ENCODE measurements around the gene CARMIL1.

Gene CARMIL1

DNA sequence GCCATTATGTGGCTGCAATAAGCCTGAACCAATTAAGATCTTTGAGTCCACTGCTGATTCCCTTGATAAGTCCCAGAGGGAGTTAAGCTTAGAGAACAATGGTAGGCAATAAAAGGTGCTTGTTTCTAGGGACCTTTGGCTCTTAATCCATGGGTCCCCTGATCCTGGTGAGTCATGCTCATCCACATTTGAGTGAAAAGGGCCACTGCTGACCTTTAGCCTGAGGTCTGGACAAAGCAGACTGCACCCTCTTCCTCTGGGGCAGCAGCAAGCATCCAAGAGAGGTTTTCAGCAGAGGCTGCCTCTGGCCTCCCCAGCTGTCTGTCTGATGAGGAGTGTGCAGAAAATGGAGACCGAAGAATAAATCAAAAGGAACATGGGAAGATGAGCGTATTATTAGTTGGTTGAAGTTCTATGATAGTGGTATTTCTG lies 356.7 kb downstream of the CARMIL1 start:
- DNase-seq: no peak

DNA sequence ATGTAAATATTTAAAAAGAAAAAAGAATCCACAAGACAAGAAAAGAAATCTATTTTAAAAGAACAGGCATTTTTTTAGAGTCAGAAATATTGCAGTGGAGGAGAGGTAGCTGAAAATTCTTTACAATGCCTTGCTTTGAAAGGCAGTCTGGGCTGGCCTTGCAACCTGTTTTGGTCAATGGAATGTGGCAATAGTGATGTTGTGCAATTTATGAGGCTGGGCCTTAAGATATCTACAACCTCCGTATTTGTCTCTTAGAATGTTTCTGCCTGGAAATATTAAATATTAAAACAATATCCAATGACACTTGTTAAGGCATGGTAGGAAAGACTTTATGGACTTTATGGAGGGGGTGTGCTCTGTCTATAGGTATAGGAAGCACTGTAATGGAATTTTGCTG lies 358.0 kb downstream of the CARMIL1 start:
- no peak for DNase-seq

DNA sequence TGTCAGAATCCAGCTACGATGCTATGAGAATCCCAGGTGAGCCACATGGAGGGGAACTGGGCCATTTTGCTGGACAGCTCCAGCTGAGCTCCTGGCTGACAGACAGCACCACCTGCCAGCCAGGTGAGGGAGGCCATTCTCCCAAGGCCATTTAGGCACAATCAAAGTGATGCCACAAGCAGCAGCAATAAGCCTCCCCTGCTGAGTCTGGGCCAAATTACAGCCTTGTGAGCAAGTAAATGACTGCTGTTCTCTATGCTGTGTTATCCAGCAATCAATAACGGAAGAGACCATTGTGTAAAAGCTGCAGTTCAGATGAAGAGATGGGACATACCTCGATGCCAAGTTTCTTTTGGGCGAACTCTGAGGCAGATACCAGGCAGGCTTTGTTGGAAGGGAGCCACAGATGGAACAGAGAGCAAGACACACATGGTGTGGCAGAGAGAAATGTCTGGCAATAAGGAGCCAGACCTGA lies 358.8 kb downstream of the CARMIL1 start:
- no peak for DNase-seq

DNA sequence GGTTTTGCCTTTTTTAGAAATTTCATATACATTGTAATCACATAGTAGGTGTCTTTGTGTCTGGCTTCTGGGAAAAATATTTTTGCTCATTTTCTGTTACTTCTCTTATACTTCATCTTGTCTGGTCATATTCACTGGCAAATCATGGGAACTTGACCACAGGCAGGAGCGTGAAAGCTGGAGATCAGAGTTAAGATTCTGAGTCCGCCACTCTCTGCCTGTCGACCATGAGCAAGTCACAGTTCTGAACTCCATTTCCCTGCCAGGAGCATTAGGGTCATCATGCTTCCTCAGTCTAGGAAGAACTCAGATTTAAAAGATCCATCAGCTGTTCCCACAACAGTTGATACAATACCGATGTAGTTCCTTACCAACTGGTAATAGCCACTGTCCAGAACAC lies 360.5 kb downstream of the CARMIL1 start:
- no peak for DNase-seq

DNA sequence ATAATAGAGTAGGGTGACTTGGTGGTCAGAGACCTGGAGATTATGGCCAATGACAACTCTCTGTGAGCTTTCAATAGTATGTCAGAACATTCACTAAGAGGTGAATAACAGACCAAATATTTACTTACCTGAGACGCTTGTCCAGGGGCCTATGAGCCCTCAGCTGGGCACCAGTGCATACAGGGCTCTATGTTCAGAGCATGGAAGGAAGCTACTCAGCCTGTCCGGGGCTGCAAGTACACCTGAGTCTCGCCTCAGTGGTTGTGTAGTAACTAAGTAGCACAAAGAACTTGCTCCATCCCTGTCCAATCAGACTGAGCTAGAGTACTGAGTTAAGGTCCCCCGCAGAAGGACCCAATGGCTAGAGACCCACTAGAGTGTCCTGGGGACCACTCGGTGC lies 361.3 kb downstream of the CARMIL1 start:
- no peak for DNase-seq

DNA sequence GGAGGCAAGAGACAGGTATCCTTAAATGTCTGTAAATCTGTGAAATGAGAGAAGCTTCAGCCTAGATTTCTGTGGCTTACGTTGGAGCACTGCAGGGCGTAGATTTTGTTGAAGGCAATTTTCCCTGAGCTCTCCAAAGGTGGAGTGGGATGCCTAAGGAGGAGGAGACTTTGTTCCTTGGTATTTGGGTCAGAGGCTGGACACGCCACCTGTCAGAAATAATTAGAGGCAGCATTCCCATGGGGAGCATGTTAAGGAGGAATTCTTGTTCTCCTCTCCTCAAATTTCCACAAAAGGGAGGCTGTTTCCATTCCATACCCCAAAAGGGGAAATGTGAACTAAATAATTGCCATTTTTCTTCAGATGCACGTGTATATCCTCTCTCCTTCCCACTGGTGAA lies 361.7 kb downstream of the CARMIL1 start:
- no peak for DNase-seq

DNA sequence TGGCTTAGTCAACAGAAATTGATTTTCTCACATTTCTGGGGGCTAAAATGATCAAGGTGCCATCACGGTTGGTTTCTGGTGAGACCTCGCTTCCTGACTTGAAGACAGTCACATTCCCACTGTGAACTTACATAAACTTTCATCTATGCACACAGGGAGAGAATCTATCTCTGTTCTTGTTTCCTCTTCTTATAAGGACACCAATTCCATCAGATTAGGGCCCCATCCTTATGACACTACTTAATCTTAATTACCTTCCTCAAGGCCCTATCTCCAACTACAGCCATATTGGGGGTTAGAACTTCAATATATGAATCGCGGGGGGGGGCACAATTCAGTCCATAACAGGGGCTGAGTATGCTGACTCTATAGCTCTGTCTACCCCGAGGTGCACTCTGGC lies 362.2 kb downstream of the CARMIL1 start:
- no peak for DNase-seq

DNA sequence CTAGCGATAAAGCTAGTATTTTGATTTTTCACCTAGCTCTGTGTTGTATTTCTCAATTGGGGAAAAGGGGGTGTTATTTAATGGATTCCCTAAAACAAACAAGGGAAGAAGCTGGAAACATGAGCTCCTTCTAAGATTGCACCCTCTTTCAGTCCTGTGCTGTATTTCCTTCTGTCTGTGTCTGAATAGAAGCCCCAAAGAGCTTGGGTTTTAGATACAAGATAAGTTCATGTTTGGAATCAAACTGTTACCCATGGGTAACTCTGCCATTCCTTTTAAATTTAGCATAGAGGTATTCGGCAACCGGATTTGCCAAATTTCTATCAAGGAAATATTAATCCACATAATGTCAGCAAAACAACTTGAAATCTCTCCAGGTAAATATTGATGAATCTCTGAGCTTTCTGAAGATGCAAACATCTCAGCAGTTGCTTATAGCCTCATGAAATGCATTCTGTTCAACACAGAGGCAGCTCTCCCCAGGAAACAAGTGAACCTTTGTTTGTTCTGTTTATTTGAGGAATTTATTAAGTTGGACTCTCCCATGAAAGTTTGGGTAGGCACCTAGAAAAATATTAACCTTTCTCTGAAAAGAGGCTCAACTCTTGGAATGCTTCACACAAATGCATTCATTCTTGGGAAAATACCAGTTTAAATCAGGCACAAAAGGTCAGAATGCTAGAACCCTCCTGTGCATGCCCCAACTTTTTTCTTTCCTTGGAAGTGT lies 362.9 kb downstream of the CARMIL1 start:
- no peak for DNase-seq

DNA sequence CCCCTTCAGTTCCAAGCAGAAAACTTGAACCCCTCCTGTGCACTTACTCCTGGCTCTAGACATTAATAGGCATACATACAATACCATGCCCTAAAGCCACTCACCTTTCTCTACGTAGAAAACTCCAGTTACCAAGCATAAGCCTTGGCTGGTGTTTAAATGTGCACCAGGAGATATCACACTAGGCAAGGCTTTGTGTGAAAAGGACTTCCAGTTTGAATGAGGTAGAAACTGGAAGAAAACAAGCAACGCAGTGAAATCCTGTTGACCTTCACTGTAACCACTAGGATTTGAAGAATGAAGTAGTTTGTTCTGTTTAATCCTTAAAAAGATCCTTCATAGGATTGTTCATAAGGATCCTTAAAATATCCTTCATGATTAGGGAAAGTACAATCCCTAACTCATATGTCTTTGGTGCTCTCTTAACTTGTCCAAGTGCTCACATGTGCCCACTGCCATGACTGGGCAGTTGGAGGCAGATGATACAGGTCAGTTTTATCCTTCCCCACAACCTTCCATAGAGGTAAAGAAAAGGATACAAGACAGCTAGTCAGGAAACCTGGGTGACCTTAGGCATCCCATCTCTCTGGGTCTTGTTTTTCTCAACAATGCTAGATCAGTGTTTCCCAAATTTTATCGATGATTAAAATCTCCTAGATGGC lies 363.6 kb downstream of the CARMIL1 start:
- DNase-seq: no peak

DNA sequence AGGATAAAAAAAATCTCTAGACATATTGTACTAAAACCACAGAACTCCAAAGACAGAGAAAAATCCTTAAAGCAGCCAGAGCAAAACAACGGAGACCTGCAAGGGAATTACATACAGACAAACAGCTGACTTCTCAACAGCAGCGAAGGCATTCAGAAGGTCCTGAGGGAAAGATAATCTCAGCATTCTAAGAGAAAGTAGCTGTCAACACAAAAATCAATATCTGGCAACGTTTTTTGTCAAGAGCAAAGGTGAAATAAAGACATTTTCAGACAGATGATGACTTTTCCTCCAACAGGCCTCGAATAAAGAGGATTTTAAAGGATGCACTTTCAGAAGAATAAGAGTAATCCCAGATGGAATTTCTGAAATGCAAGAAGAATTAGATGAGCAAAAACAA lies 366.7 kb downstream of the CARMIL1 start:
- DNase-seq: no peak

DNA sequence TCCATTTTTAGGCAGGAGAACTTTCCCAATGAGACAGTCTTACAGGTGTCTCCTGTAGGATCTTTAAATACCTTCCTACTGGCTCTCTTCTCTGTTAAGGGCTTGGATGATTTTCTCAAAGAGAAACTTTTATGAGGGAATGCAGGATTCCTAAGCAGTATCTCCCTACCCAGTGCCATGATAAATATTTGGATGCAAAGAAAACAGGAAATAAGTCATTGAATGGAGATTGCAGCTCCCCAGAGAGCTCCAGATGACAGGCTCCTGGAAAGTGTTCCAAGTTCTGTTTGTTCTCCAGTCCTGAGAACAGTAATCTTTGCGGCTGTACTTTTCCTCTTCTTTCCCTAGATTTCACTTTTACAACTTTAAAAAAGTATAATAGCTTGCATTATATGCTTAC lies 370.4 kb downstream of the CARMIL1 start:
- no peak for DNase-seq

DNA sequence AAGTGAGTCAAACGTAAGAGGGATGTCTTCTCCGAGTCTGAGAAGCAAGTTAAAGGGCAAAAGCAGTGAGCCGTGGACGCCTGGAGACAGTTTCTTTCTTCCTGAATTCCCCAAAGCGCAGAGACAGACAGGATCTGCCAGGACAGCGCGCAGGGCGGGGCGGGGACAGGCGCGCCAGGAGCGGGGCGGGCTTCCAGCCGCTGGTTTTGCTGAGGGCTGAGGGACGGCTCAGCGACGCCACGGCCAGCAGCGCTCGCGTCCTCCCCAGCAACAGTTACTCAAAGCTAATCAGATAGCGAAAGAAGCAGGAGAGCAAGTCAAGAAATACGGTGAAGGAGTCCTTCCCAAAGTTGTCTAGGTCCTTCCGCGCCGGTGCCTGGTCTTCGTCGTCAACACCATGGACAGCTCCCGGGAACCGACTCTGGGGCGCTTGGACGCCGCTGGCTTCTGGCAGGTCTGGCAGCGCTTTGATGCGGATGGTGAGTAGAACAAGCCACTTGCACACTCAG lies 372.9 kb downstream of the CARMIL1 start, which contains the start of gene SCGN:
TSS of gene SCGN (plus strand) at position 209 of the 509 bp plus-strand sequence. CDS start at position 398, 189 bp downstream.
- DNase-seq: peak in 1 of 2 donors; percentile 10

DNA sequence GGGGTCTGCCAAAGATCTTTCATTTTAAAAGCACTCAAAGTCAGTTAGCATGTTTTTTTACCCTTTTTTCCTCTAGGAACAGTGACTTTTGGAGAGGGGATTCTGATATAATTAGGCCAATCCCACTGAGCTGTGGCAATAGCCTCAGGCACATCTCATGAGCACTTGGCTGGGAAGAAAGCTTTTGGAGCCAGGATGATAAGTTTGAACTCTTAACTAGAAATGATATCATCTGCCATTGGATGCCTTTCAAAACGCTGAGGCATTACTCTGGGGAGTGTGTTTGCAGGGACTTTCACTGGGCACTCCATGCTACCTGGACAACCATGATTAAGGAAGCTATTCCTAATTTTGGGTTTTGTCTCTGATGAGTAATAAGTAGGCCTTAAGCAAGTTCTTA lies 376.5 kb downstream of the CARMIL1 start:
- DNase-seq: no peak

DNA sequence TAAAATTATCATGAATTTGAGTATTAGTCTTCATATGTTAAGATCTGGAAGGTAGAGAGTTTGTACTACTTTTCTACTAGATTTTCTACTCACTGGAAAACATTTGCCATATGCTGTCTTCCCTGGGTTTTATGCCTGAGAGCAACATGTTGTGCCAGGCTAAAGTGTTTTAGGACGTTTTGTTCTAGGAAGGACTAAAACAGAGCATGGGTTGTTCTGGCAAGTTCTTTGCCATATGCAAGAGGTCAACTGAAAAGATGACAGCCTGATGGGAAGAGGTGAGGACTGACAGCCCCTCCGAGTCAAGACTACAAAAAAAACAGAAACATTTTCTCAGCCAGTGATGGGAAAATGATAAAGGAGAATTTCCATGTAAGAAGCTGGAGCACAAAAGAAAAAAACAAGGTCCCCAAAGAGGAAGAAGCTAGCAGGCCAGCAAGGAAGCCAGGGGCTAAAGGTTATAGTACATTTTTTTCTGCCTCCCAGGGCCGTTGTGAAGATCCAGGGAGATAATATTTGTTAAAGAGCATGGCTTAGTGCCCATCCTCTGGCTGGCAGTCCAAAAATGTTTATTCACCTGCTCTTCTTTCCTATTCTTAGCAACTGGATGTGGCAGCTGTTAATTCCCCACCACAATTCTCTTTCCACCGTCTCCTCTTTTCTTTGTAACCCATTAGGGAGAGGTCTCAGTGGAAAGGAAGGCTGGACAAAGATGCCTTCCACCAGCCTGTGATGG lies 380.6 kb downstream of the CARMIL1 start:
- no peak for DNase-seq

DNA sequence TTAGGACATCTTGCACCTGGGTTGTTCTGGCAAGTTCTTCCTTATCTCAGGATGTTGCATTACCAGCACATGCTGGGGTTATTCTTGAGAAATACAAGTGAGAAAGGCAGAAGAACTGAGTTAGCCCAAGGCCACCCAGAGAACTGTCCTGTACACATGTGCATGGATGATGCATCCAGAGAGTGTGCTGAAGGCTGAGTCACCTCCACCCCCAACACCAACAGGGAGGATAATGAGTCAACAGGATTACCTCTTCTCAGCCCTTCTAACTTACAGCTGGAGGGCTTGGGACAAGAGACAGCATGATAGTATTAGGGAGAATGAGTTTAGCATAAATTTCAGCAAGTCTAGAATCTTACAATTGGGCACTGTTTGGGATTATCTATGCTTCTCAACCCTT lies 381.3 kb downstream of the CARMIL1 start:
- no peak for DNase-seq

DNA sequence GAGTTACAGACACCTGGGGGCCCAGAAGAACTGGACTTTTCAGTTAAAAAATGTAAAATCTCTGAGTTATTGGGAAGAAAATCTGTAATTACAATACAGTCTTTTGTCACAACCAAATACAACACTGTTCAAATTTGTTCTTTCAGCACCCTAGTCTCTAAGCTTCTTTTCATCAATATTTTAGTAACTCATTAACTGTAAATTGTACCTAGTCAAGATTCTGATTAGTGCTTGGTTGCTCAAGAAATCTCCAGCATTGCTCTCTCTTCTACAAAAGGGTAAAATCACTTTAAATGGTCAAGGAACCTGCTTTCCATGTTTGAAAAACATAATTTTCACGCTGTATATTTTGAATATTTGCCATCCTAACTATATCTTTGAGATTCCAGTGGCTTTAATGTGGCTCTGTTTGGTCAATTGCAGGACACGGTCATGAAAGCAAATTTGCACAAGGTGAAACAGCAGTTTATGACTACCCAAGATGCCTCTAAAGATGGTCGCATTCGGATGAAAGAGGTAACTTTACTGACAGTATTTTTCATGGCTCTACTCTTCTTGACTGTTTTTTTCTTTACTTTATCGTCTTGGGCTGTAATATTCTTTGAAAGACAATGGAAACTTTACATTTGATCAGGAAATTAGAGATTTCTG lies 382.1 kb downstream of the CARMIL1 start:
- DNase-seq: no peak

DNA sequence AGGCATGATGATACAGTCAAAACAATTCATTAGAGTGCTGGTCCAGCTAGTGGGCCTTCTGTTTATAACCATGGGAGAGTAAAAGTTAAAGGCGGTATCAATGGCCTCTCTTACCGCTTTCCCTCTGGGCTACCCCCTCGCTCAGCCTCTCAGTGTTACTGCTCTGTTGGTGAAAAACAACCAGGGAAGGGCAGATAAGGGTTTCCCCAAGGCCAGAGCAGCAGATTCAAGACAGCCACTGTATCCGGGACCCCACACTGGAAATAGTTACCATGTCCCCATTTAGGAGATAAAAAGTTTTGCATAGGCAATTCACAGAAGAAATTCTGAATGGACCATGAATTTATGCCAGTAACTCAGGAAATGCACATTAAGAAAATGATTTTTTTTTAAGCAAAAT lies 386.3 kb downstream of the CARMIL1 start:
- DNase-seq: no peak

DNA sequence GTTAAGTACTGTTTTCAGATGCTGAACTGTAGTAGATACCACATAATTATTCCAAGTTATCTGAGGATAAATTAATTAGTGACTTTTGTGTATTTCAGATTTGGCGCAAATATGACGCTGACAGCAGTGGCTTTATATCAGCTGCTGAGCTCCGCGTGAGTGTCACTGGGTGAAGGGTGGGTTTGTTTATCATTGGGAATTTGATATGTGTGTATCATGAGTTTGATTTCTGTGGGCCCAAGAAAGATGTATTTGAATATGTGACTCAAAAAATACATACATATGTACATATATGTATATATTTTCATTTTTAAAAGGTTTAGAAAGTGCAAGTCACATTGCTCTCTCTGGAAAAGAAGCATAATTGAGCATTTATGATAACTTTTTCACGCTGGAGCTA lies 390.2 kb downstream of the CARMIL1 start:
- DNase-seq: no peak

Data from CD4-positive, alpha-beta T cell treated with Interferon alpha-2 for 1 hour (primary cell).